Adipose tissue (tissue), 3 donors: Measurements from ENCODE around the gene ELMO3. TPM values are rescaled to one million over a fixed set of nuclear protein-coding genes. Genes with fewer than 3 reads are reported as not detected.

Experiments used
- H3K27ac ChIP-seq: one replicate; pipeline ENCODE4 v1.5.1; 2013; ENCODE audit warnings: low read depth, low read length
- WGBS, 3 donors: extraction: QIAGEN DNeasy Blood & Tissue Kit; methylation state at CpG; one replicate each; pipeline ENCODE4 v1.1.7; 2013; 5-methylcytosine and 5-hydroxymethylcytosine counted together
- polyA plus RNA-seq, 3 donors: library from polyadenylated mRNA; stranded (reverse); fragments of 200-250 nt; gene quantifications; one replicate each; pipeline ENCODE4 v1.2.3, GENCODE V29; 2013
- donor health status: healthy with polysubstance abuse.
- donor health status: Bipolar disorder and iron deficiency.
- donor health status: healthy.

Gene ELMO3
- polyA plus RNA-seq, 3 donors: 1.8 to 35.7 (median 4.5) TPM

DNA sequence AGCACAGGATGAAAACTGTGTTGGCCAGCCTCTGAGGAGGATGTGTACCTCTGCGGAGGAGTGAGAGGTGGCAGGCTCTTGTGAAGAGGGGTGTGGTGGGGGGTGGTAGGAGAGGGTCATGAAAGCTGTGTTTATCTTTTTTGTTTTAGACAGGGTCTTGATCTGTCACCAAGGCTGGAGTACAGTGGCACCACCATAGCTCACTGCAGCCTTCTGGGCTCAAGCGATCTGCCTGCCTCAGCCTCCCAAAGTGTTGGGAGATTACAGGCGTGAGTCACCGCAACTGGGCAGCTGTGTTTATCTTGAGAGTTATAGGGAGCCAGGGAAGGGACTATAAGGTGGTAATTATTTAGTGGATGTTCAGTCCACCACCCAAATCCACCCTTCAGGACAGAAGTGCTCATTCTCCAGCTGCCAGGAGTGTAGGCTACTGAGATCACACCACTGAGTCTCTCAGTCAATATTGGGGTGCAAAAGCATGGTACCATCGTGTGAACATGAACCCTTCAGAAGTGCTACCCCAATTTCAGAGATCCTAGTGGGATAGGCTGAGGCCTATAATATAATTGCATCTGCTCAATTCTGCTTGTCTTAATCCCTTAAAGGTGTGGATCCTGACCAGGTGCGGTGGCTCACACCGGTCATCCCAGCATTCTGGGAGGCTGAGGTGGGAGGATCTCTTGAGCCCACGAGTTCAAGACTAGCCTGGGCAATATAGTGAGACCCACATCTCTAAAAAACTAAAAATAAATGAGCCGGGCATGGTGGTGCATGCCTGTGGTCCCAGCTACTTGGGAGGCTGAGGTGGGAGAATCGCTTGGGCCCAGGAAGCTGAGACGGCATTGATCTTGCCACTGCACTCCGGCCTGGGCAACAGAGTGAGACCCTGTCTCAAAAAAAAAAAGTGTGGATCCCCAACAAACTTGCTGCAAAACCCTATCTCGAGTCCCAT lies 8.2 kb upstream of the ELMO3 start:
- WGBS, 3 donors: 70 to 81% (median 75%) methylated on average over 13 of the region's 13 CpGs
- no peak overlapping the region for H3K27ac ChIP-seq

DNA sequence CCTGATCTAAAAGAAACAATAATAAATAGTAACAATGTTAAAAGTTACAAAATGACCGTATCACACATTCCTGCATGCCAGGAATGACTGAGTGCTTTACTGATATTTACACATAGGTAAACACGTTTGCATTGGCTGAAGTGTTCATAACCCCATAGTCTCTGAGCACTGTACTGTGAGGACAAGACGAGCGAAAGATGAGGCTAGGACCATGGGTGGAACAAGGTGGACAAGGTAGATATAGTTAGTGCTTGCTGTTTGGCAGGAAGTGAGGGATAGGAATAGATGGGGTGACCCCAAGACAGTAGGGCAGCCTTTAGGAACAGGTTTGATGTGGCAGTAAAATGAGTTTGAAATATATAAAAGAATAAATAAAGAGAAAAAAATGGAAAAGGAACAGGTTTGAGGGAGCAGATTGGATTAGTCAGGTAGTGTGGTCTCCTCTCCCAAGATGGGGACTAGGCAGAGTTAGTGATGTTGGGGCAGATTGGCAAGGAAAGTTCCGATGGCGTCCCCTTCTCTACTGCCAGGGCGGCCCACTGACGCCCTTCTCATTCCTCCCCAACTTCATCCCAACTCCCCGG lies 7.4 kb upstream of the ELMO3 start:
- WGBS, 3 donors: 18 to 26% (median 22%) methylated on average over 9 of the region's 9 CpGs
- no peak overlapping the region for H3K27ac ChIP-seq

DNA sequence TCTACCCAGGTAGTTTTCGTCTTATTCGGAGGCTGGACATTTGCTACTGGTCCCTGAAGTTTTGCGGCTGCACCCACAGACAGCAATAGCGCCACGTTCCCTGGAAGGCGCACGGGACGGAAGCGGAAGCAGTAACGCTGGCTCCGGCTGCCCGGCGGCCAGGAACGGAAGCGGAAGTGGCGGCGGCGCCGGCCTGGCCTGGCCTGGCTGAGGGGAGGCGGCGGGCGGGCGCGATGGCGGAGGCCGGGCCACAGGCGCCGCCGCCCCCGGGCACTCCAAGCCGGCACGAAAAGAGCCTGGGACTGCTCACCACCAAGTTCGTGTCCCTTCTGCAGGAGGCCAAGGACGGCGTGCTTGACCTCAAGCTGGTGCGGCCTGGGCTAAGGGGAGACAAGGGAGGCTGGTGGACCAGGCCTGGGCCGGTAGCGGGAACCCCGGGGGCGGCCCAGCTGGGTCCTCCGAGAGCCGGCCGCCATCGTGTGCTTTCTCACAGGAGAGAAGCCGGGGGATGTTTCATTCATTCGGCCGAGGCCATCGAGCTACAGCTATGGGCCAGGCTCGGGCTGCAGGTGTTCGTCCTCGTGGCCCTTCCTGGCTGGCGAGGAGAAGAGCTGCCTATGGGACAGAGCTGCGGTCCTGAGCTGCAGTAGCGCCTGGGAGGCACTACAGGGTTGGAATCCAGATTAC lies 6.8 kb upstream of the ELMO3 start, which contains the start of gene E2F4:
Gene E2F4 (plus strand): TSS at position 161 of the 687 bp plus-strand sequence. CDS start 73 bp downstream, at position 234.
- H3K27ac ChIP-seq: no peak within 1 kb of the TSS
- 0% methylated on average over 54 of the region's 54 CpGs for WGBS, 3 donors

DNA sequence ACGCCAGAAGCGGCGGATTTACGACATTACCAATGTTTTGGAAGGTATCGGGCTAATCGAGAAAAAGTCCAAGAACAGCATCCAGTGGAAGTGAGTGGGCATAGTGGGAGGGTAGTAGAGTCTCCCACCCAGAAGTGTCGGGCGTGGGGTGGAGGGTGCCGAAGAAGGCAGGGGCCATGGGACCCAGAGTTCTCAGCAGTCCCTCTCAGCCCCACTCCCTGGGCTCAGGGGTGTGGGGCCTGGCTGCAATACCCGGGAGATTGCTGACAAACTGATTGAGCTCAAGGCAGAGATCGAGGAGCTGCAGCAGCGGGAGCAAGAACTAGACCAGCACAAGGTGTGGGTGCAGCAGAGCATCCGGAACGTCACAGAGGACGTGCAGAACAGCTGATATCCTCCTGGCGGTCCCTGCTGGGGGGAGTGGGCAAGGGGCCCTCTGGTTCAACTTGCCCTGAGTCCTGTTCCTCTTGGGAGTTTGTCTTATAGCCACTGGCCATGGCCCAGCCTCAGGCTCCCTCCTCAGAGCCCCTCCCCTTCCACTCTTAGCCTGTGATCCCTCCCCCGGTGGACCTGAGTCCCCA lies 6.1 kb upstream of the ELMO3 start:
- H3K27ac ChIP-seq: no peak overlapping the region
- WGBS, 3 donors: 19 to 25% (median 25%) methylated on average over 17 of the region's 17 CpGs

DNA sequence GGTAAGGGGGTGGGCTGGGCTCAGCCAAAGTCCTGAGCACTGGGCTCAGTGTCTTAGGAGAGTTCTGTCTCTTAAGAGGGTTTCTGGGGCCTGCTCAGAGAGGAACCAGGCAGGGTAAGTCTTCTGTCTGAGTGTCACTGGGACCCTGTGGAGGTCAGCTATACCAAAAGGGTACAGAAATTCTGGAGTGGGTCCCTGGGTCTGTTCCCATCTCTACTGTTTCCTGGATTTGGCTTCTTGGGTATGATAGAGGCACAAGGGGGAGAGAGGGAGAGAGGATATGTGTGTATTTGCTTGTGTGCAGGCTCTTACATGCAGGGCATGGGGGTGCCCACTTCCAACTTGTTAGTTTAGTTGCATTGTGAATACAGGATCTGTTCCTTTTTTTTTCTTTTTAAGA lies 5.4 kb upstream of the ELMO3 start:
- no peak overlapping the region for H3K27ac ChIP-seq

DNA sequence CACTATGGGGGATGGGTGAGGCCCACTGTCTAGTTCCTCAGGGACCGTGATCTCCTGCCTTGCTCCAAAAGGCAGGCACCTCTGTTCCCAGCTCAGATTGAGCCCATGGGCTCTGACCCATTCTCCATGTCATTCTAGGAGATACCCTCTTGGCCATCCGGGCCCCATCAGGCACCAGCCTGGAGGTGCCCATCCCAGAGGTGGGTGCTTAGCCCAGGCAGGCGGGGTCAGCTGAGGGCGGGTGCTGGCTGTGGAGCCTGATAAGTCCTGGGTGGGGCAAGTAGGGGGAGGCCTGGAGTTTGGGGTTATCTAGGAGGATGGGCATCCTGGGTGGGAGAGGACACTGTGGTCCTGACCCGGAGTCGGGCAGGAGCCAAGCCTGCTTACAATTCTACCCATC lies 4.7 kb upstream of the ELMO3 start:
- 88 to 92% (median 92%) methylated on average over 6 of the region's 6 CpGs for WGBS, 3 donors
- no peak overlapping the region for H3K27ac ChIP-seq

DNA sequence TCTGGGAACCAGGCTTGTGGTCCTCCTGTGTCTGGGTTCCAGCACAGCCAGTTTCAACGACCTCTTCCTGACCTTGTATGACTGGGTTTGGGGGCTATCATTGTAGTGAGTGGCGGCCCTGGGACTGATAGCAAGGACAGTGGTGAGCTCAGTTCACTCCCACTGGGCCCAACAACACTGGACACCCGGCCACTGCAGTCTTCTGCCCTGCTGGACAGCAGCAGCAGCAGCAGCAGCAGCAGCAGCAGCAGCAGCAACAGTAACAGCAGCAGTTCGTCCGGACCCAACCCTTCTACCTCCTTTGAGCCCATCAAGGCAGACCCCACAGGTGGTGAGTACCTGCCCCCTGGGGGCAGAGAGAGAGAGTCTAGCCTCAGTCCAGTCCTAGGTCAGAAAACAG lies 3.3 kb upstream of the ELMO3 start:
- no peak overlapping the region for H3K27ac ChIP-seq
- 84 to 86% (median 85%) methylated on average over 5 of the region's 5 CpGs for WGBS, 3 donors

DNA sequence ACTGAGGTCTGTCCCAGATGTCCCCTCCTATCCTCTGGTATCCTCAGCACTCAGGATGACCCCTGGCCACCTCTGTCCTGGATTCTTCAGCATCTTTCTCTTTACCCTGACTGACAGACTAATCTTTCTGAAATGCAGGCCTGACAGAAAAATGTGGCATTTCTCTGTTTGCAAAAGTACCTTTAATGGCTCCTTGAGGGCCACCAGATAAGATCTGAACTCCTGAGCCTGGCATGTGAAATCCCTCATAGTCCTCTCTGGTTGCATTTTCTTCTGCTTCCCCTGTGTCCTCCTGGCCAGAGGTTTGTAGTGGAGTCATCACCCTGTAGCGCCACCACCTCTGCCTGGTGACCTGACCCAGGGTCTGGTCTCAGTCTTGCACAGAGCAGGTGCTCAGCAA lies 2.0 kb upstream of the ELMO3 start:
- no peak overlapping the region for H3K27ac ChIP-seq
- WGBS, 3 donors: 88 to 100% (median 95%) methylated on average over 1 of the region's 1 CpG

DNA sequence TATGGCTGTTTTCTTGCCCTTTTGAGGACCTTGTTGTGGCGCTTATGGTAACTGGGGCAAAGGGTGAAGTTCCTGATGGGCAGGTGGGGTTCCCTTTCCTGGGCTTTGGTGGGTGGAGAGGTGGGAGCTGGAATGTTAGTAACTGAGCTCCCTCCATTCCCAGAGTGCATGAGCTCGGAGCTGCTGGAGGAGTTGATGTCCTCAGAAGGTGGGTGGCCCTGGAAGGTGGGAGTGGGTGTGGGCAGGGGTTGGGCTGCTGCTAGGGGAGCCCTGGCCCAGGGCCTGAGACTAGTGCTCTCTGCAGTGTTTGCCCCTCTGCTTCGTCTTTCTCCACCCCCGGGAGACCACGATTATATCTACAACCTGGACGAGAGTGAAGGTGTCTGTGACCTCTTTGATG lies 1.2 kb upstream of the ELMO3 start:
- H3K27ac ChIP-seq: no peak overlapping the region
- 60 to 74% (median 73%) methylated on average over 6 of the region's 6 CpGs for WGBS, 3 donors

DNA sequence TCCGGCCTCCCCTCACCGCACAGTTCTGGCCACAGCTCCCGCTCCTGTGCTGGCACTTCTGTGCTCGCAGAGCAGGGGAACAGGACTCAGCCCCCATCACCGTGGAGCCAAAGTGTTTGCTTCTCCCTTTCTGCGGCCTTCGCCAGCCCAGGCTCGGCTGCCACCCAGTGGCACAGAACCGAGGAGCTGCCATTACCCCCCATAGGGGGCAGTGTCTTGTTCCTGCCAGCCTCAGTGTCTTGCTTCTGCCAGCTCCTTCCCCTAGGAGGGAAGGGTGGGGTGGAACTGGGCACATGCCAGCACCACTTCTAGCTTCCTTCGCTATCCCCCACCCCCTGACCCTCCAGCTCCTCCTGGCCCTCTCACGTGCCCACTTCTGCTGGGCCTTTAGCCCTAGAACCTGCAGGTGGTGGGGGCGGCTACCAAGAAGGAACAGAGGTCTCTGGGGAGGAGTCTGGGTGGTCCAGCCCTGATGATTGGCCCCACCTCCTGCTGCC lies 645 bp upstream of the ELMO3 start:
- WGBS, 3 donors: 51 to 58% (median 51%) methylated on average over 8 to 12 of the region's 12 CpGs
- H3K27ac ChIP-seq: no peak overlapping the region

DNA sequence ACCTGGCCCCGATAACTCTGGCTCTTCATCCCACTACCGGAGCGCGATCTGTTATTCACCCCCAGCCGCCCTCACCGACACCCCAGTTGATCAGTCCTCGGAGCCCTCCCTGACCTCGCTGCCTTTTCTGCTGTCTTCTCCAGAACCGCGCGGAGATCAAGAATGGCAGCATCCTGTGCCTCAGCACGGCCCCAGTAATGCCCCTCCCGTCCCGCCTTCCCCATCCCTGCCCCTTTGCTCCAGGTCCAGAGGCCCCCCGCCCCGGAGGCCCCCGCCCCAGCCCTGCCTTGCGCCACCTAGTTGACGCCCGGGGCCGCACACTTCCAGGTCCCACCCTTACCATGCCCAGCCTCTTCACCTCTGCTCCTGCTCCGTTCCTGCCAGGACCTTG lies 872 bp downstream of the ELMO3 start:
- H3K27ac ChIP-seq: no peak overlapping the region
- WGBS, 3 donors: 19 to 63% (median 52%) methylated on average over 16 to 22 of the region's 22 CpGs

DNA sequence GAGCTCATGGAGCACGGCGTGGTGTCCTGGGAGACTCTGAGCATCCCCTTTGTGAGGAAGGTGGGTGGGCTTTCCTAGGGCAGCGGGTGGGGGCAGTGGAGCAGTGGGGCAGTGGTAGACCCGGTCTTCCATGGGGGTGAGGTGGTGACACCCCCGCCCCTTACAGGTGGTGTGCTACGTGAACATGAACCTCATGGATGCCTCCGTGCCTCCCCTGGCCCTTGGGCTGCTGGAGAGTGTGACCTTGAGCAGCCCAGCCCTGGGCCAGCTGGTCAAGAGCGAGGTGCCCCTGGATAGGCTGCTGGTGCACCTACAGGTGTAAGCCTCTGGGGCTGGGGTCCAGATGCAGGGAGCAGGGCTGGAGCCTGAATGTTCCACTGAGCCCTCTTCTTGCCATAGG lies 1.6 kb downstream of the ELMO3 start:
- WGBS, 3 donors: 86 to 100% (median 96%) methylated on average over 8 of the region's 8 CpGs

DNA sequence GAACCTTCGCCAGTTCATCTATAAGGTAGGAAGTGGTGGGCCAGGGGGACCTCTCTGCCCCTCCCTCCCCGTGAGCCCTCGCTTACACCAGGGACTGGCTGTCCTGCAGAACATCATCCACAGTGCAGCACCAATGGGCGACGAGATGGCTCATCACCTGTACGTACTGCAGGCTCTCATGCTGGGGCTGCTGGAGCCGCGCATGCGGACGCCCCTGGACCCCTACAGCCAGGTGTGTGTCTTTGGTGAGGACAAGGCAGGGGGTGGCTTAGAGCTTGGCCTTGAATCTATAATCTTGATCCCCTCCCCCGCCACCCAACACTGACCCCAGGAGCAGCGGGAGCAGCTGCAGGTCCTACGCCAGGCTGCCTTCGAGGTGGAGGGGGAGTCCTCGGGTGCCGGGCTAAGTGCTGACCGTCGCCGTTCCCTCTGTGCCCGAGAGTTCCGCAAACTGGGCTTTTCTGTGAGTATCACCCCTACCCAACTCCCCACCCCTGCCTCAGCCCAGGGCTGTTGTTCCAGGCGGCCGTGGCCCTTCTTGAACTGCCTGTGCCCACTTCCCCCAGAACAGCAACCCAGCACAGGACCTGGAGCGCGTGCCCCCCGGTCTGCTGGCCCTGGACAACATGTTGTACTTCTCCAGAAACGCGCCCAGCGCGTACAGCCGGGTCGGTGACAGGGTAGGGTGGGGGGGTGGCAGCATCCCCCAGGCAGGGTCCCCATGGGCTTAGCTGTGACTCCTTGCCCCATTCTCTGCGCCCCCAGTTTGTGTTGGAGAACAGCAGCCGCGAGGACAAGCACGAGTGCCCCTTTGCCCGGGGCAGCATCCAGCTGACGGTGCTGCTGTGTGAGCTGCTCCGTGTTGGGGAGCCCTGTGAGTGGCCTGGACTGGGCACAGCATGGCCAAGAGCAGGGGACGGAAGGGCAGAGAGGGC lies 2.7 kb downstream of the ELMO3 start:
- WGBS, 3 donors: 91 to 95% (median 95%) methylated on average over 38 to 40 of the region's 40 CpGs
- no peak overlapping the region for H3K27ac ChIP-seq

More for the DNA sequence above, 1.6 kb downstream of the ELMO3 start:
- H3K27ac ChIP-seq: no peak overlapping the region

DNA sequence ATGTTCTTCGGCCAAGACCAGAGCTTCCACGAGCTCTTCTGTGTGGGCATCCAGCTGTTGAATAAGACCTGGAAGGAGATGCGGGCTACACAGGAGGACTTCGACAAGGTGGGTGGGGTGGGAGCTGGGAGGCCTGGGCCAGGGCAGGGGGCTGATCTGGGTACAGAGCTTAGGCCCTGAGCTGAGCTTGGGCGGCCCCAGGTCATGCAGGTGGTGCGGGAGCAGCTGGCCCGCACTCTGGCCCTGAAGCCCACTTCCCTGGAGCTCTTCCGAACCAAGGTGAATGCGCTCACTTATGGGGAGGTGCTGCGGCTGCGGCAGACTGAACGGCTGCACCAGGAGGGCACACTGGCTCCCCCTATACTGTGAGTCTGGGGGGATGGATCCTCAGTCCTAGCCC lies 3.5 kb downstream of the ELMO3 start:
- H3K27ac ChIP-seq: no peak overlapping the region
- 93 to 95% (median 95%) methylated on average over 12 of the region's 12 CpGs for WGBS, 3 donors

DNA sequence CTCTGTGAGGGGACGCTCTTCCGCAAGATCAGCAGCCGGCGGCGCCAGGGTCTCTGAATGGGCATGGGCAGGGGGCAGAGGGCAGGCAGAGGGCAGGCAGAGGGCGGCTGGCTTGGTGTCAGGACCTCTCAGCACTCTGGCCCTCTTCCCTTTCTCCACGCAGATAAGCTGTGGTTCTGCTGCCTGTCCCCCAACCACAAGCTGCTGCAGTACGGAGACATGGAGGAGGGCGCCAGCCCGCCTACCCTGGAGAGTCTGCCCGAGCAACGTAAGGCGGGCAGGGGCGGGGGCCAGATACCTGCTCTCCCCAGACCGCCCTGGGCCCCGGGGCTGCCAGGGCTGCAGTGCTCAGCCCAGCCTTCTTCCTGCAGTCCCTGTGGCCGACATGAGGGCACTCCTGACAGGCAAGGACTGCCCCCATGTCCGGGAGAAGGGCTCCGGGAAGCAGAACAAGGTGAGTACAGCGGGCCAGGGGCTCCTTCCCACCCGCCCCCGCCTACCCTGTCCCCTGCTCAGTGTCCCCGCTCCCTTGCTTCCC lies 4.1 kb downstream of the ELMO3 start:
- H3K27ac ChIP-seq: no peak overlapping the region
- WGBS, 3 donors: 88 to 94% (median 90%) methylated on average over 23 of the region's 23 CpGs

DNA sequence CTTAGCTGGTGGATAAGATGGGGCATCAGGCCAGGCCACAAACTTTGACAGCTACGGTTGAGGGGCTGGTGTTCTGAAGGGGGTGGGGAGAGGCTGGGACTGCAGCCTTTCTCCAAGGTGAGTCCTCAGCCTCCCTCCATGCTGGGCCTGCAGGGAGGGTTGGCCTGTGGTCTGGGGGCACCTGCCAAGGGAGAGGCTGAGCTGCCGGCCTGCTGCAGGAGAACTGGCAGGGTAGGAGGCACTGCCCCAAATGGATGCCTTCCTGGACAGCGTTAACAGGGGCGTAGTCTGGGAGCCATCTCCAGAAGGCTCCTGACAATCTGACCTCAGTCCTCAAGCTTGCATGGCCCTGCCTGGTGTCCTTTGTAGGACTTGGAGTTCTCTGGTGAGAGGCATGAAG lies 5.1 kb downstream of the ELMO3 start:
- WGBS, 3 donors: 73 to 89% (median 74%) methylated on average over 4 of the region's 4 CpGs
- no peak overlapping the region for H3K27ac ChIP-seq

DNA sequence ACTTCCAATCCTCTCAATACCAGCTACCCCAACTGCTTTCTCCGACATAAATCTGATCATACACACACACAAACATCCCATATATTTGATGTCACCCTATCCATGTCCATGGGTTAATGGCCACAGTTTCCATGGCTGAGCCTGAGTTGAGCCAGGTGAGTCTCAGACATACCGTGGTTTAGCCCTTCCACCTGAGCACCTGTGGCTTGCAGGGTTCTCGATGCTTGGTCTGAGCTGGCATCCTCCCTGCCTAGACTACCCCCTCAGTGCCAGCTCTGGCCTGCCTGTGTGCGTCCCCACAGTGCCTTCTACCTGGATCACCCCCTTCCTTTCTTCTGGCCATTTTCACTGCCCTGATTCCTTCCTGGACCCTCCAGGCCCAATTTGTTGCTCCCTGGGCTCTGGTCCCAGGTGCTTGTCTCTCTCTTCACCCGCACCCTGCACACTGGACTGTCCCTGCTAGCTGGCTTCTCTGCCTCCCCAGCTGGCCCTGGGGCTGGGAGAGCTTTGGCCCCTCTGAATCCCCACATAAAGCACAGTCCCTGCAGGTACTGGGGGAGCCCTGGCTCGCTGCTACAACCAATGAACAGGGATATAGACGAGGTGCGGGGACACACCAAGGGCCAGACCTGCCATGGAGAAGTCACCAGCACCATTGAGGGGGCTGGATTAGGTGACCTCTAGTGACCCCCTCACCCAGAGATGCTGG lies 7.4 kb downstream of the ELMO3 start:
- no peak overlapping the region for H3K27ac ChIP-seq
- 94 to 96% (median 94%) methylated on average over 8 of the region's 8 CpGs for WGBS, 3 donors
